Spleen (tissue), 11 donors: ENCODE data around the gene NTN4. TPM values are rescaled to one million over a fixed set of nuclear protein-coding genes. Genes with fewer than 3 reads are reported as not detected.

Experiments used
- DNase-seq: peaks from one replicate; pipeline ENCODE4 v3.0.0-alpha.2; 2020
- H3K27ac ChIP-seq, 8 donors: fragments of 200-600 bp; sonication (generic) in 7 of 8; 1 replicate in 4 of 8; 2 replicates in 4 of 8; pipeline versions ENCODE4 v1.5.0 to v1.8.0; 2016 to 2021; ENCODE audit warnings: inconsistent platforms in 4 of 8, mild to moderate bottlenecking in 4 of 8, moderate library complexity in 1 of 8
- H3K27me3 ChIP-seq, 7 donors: fragments of 200-600 bp; sonication (generic) in 6 of 7; replicated peaks in 1 of 7; 1 replicate in 4 of 7; 2 replicates in 3 of 7; pipeline versions ENCODE4 v1.5.0 to v1.8.0; 2016 to 2021; ENCODE audit warnings: inconsistent platforms in 3 of 7, mild to moderate bottlenecking in 1 of 7
- H3K36me3 ChIP-seq, 6 donors: fragments of 200-600 bp; sonication (generic) in 5 of 6; 1 replicate in 4 of 6; 2 replicates in 2 of 6; pipeline versions ENCODE4 v1.5.0 to v1.8.0; 2016 to 2021; ENCODE audit warnings: inconsistent platforms in 2 of 6
- H3K4me1 ChIP-seq, 6 donors: fragments of 200-600 bp; sonication (generic) in 5 of 6; 1 replicate in 3 of 6; 2 replicates in 3 of 6; pipeline versions ENCODE4 v1.5.0 to v1.8.0; 2016 to 2021; ENCODE audit warnings: inconsistent platforms in 3 of 6
- H3K4me3 ChIP-seq, 8 donors: fragments of 200-600 bp; sonication (generic) in 7 of 8; 1 replicate in 4 of 8; 2 replicates in 4 of 8; pipeline versions ENCODE4 v1.5.0 to v1.8.0; 2016 to 2021; ENCODE audit warnings: inconsistent platforms in 4 of 8, mild to moderate bottlenecking in 4 of 8, moderate library complexity in 2 of 8
- H3K9me3 ChIP-seq, 8 donors: fragments of 200-600 bp; sonication (generic) in 7 of 8; 1 replicate in 4 of 8; 2 replicates in 4 of 8; pipeline versions ENCODE4 v1.5.0 to v1.8.0; 2016 to 2021; ENCODE audit warnings: inconsistent platforms in 4 of 8
- CTCF ChIP-seq, 11 experiments: fragments of 200-600 bp in 7 of 11; fragments of 450-650 bp in 4 of 11; sonication (generic) in 4 of 11; IDR thresholded peaks in 8 of 11; conservative IDR thresholded peaks in 3 of 11; 1 replicate in 7 of 11; 2 replicates in 4 of 11; pipeline versions ENCODE4 v1.4.0 to v1.8.0; 2016 to 2021; ENCODE audit warnings: antibody characterized with exemption in 11 of 11, inconsistent platforms in 4 of 11, mild to moderate bottlenecking in 1 of 11
- POLR2A ChIP-seq, 3 donors: fragments of 450-650 bp; IDR thresholded peaks; one replicate each; pipeline ENCODE4 v1.5.1; 2017; ENCODE audit warnings: antibody characterized with exemption in 3 of 3, mild to moderate bottlenecking in 1 of 3
- POLR2AphosphoS5 ChIP-seq, 3 donors: sonication (generic); formaldehyde crosslinking; IDR thresholded peaks; one replicate each; pipeline ENCODE4 v1.5.1; 2017; ENCODE audit warnings: antibody characterized with exemption in 3 of 3
- WGBS, 5 donors: extraction: QIAGEN DNeasy Blood & Tissue Kit in 3 of 5; methylation state at CpG; one replicate each; pipeline versions ENCODE4 v1.1.5 to v1.1.7; 2013 to 2018; 5-methylcytosine and 5-hydroxymethylcytosine counted together
- intact Hi-C: fragments of 100-400 bp; cut with DNase I; formaldehyde crosslinking; loops from one replicate; pipeline ENCODE4 v1.15.0; 2023; ENCODE audit warnings: low total_unique reads
- polyA plus RNA-seq, 3 donors: library from polyadenylated mRNA; stranded (reverse); fragments of 200-250 nt; gene quantifications; one replicate each; pipeline ENCODE4 v1.2.1, GENCODE V29; 2013
- total RNA-seq, 7 donors: library from RNA; depleted of rRNA in 3 of 7; stranded (reverse); fragments of >200 nt in 3 of 7; fragmentation: NEBNext Ultra II Directional in 4 of 7; extraction: Animal tissue kit (Norgen Biotek cat#: 25700) in 4 of 7; gene quantifications; one replicate each; pipeline versions ENCODE4 v1.1.0 to v1.2.1, GENCODE V29; 2016 to 2021
- donor health status: healthy with polysubstance abuse.
- donor health status: DM: no; HTN: no; CAD: no; lungs with moderate emphysema.
- donor health status: DM: no; HTN: no; CAD: no.
- donor health status: Bipolar disorder and iron deficiency.
- donor health status: healthy.
- donor health status: DM: no; HTN: no; CAD: no.
- donor health status: DM: yes; HTN: yes; CAD: no.

NTN4 gene
- total and polyA plus RNA-seq, 10 donors = 17.6 to 482 (median 292) TPM

GRCh38 chr12:95653771-95654546 lies 136.6 kb downstream of the NTN4 start:
- 76 to 83% (median 77%) methylated on average over 9 of the region's 9 CpGs for WGBS, 5 donors
- DNase-seq = no peak
- no peaks in the 10 kb centered on the region for H3K27me3 ChIP-seq
- H3K27ac ChIP-seq = peak overlapping the region in 3 of 8 donors; percentile 11 to 23 (median 16)
- H3K9me3 ChIP-seq = no peaks in the 10 kb centered on the region
- H3K4me3 ChIP-seq = no peak overlapping the region
- intact Hi-C loops = no loop called here
- H3K4me1 ChIP-seq = no peaks in the 10 kb centered on the region
- peaks cover 0 to 8% (median 0%) of the 10 kb centered on the region in 6 donors for H3K36me3 ChIP-seq
- TF ChIP-seq POLR2AphosphoS5 (IDR thresholded peaks at IDR 0.05) (peak in 1 of 3 donors; percentile 23), POLR2A (IDR thresholded peaks at IDR 0.05) (no peak), CTCF (IDR thresholded peaks at IDR 0.05 in 8 of 11, conservative IDR thresholded peaks at IDR 0.05 in 3 of 11) (no peak)

GRCh38 chr12:95651681-95652080 lies 138.9 kb downstream of the NTN4 start:
- intact Hi-C loops = no loop called here
- H3K4me1 ChIP-seq = no peaks in the 10 kb centered on the region
- WGBS, 5 donors = 78 to 90% (median 88%) methylated on average over 6 of the region's 6 CpGs
- TF ChIP-seq POLR2A (IDR thresholded peaks at IDR 0.05) (no peak), CTCF (IDR thresholded peaks at IDR 0.05 in 8 of 11, conservative IDR thresholded peaks at IDR 0.05 in 3 of 11) (no peak), POLR2AphosphoS5 (IDR thresholded peaks at IDR 0.05) (no peak)
- H3K27ac ChIP-seq = no peak overlapping the region
- no peaks in the 10 kb centered on the region for H3K9me3 ChIP-seq
- no peaks in the 10 kb centered on the region for H3K36me3 ChIP-seq
- peaks cover 0 to 3% (median 0%) of the 10 kb centered on the region in 7 donors for H3K27me3 ChIP-seq
- no peak for DNase-seq
- H3K4me3 ChIP-seq = no peak overlapping the region

GRCh38 chr12:95648990-95649791 lies 141.4 kb downstream of the NTN4 start:
- H3K4me3 ChIP-seq = no peak overlapping the region
- DNase-seq = no peak
- peaks cover 0 to 4% (median 0%) of the 10 kb centered on the region in 7 donors for H3K27me3 ChIP-seq
- H3K4me1 ChIP-seq = no peaks in the 10 kb centered on the region
- TF ChIP-seq POLR2A (IDR thresholded peaks at IDR 0.05) (no peak), CTCF (IDR thresholded peaks at IDR 0.05 in 8 of 11, conservative IDR thresholded peaks at IDR 0.05 in 3 of 11) (no peak), POLR2AphosphoS5 (IDR thresholded peaks at IDR 0.05) (no peak)
- WGBS, 5 donors = 82 to 91% (median 85%) methylated on average over 9 of the region's 9 CpGs
- no peak overlapping the region for H3K27ac ChIP-seq
- H3K36me3 ChIP-seq = no peaks in the 10 kb centered on the region
- intact Hi-C loops = no loop called here
- H3K9me3 ChIP-seq = no peaks in the 10 kb centered on the region

- no peak for DNase-seq
- intact Hi-C loops = no loop called here
- WGBS, 5 donors = 62 to 86% (median 78%) methylated on average over 5 of the region's 5 CpGs
- no peaks in the 10 kb centered on the region for H3K9me3 ChIP-seq
- no peak overlapping the region for H3K4me3 ChIP-seq
- no peaks in the 10 kb centered on the region for H3K4me1 ChIP-seq
- peak overlapping the region in 1 of 8 donors; percentile 20 for H3K27ac ChIP-seq
- TF ChIP-seq POLR2A (IDR thresholded peaks at IDR 0.05) (no peak), POLR2AphosphoS5 (IDR thresholded peaks at IDR 0.05) (no peak), CTCF (IDR thresholded peaks at IDR 0.05 in 8 of 11, conservative IDR thresholded peaks at IDR 0.05 in 3 of 11) (no peak)
- peaks cover 0 to 4% (median 0%) of the 10 kb centered on the region in 7 donors for H3K27me3 ChIP-seq
- H3K36me3 ChIP-seq = no peaks in the 10 kb centered on the region
These were observed 143.8 kb downstream of the NTN4 start for GRCh38 chr12:95646781-95647190.
